ENCODE results near the gene CMTM8.
"Not testable (repeated sequence)": the region's sequence is repeated elsewhere in the genome, so short reads cannot be mapped to it uniquely, and the experiment has no call there.

Gene CMTM8

GRCh38 chr3:32208447-32208846, 30.0 kb upstream of the CMTM8 start:
- Histone ChIP-seq H3K9me3 (ENCODE audit: control insufficient read depth, low read length) (no peaks in the 10 kb centered on the region), H3K9ac (ENCODE audit: low read length) (no peak overlapping the region), H3K4me3 (ENCODE audit: low read length) (no peak overlapping the region), H3K36me3 (ENCODE audit: control insufficient read depth, insufficient read depth, low read length) (no peaks in the 10 kb centered on the region), H3K27me3 (ENCODE audit: control insufficient read depth, insufficient read depth, low read length) (no peaks in the 10 kb centered on the region), H3K4me1 (ENCODE audit: control insufficient read depth, insufficient read depth, low read length) (no peaks in the 10 kb centered on the region)

GRCh38 chr3:32215185-32215584, 23.3 kb upstream of the CMTM8 start:
- Histone ChIP-seq H3K9ac (ENCODE audit: low read length) (no peak overlapping the region), H3K4me3 (ENCODE audit: low read length) (no peak overlapping the region)

GRCh38 chr3:32216172-32216783, 22.2 kb upstream of the CMTM8 start:
- Histone ChIP-seq H3K9me3 (ENCODE audit: control insufficient read depth, low read length) (no peaks in the 10 kb centered on the region), H3K36me3 (ENCODE audit: control insufficient read depth, insufficient read depth, low read length) (no peaks in the 10 kb centered on the region), H3K27me3 (ENCODE audit: control insufficient read depth, insufficient read depth, low read length) (no peaks in the 10 kb centered on the region), H3K9ac (ENCODE audit: low read length) (no peak overlapping the region), H3K4me1 (ENCODE audit: control insufficient read depth, insufficient read depth, low read length) (peaks cover 11% of the 10 kb centered on the region), H3K4me3 (ENCODE audit: low read length) (no peak overlapping the region)

More at GRCh38 chr3:32215185-32215584, 23.3 kb upstream of the CMTM8 start:
- H3K4me1 ChIP-seq (ENCODE audit: control insufficient read depth, insufficient read depth, low read length), result peaks cover 11% of the 10 kb centered on the region
- no peaks in the 10 kb centered on the region for H3K36me3 ChIP-seq (ENCODE audit: control insufficient read depth, insufficient read depth, low read length)
- H3K9me3 ChIP-seq (ENCODE audit: control insufficient read depth, low read length), result no peaks in the 10 kb centered on the region
- no peaks in the 10 kb centered on the region for H3K27me3 ChIP-seq (ENCODE audit: control insufficient read depth, insufficient read depth, low read length)

- Histone ChIP-seq H3K36me3 (ENCODE audit: control insufficient read depth, insufficient read depth, low read length) (no peaks in the 10 kb centered on the region), H3K4me1 (ENCODE audit: control insufficient read depth, insufficient read depth, low read length) (peaks cover 11% of the 10 kb centered on the region), H3K4me3 (ENCODE audit: low read length) (no peak overlapping the region), H3K9ac (ENCODE audit: low read length) (no peak overlapping the region), H3K9me3 (ENCODE audit: control insufficient read depth, low read length) (no peaks in the 10 kb centered on the region), H3K27me3 (ENCODE audit: control insufficient read depth, insufficient read depth, low read length) (no peaks in the 10 kb centered on the region)
These were observed 21.1 kb upstream of the CMTM8 start for GRCh38 chr3:32217339-32217738.

- Histone ChIP-seq H3K9me3 (ENCODE audit: control insufficient read depth, low read length) (no peaks in the 10 kb centered on the region), H3K4me1 (ENCODE audit: control insufficient read depth, insufficient read depth, low read length) (peaks cover 11% of the 10 kb centered on the region), H3K4me3 (ENCODE audit: low read length) (no peak overlapping the region), H3K9ac (ENCODE audit: low read length) (no peak overlapping the region), H3K27me3 (ENCODE audit: control insufficient read depth, insufficient read depth, low read length) (peaks cover 10% of the 10 kb centered on the region), H3K36me3 (ENCODE audit: control insufficient read depth, insufficient read depth, low read length) (no peaks in the 10 kb centered on the region)
These were observed 18.9 kb upstream of the CMTM8 start for GRCh38 chr3:32219537-32219936.

GRCh38 chr3:32220006-32220405, 18.5 kb upstream of the CMTM8 start:
- no peak overlapping the region for H3K9ac ChIP-seq (ENCODE audit: low read length)
- H3K36me3 ChIP-seq (ENCODE audit: control insufficient read depth, insufficient read depth, low read length), result no peaks in the 10 kb centered on the region
- peaks cover 10% of the 10 kb centered on the region for H3K27me3 ChIP-seq (ENCODE audit: control insufficient read depth, insufficient read depth, low read length)
- H3K4me3 ChIP-seq (ENCODE audit: low read length), result no peak overlapping the region
- no peaks in the 10 kb centered on the region for H3K9me3 ChIP-seq (ENCODE audit: control insufficient read depth, low read length)
- H3K4me1 ChIP-seq (ENCODE audit: control insufficient read depth, insufficient read depth, low read length), result peaks cover 11% of the 10 kb centered on the region

GRCh38 chr3:32222950-32223349, 15.5 kb upstream of the CMTM8 start:
- Histone ChIP-seq H3K36me3 (ENCODE audit: control insufficient read depth, insufficient read depth, low read length) (no peaks in the 10 kb centered on the region), H3K9ac (ENCODE audit: low read length) (no peak overlapping the region), H3K9me3 (ENCODE audit: control insufficient read depth, low read length) (no peaks in the 10 kb centered on the region), H3K27me3 (ENCODE audit: control insufficient read depth, insufficient read depth, low read length) (peaks cover 10% of the 10 kb centered on the region), H3K4me3 (ENCODE audit: low read length) (no peak overlapping the region), H3K4me1 (ENCODE audit: control insufficient read depth, insufficient read depth, low read length) (no peaks in the 10 kb centered on the region)

- Histone ChIP-seq H3K9me3 (ENCODE audit: control insufficient read depth, low read length) (no peaks in the 10 kb centered on the region), H3K36me3 (ENCODE audit: control insufficient read depth, insufficient read depth, low read length) (no peaks in the 10 kb centered on the region), H3K27me3 (ENCODE audit: control insufficient read depth, insufficient read depth, low read length) (peaks cover 10% of the 10 kb centered on the region), H3K4me3 (ENCODE audit: low read length) (no peak overlapping the region), H3K9ac (ENCODE audit: low read length) (no peak overlapping the region), H3K4me1 (ENCODE audit: control insufficient read depth, insufficient read depth, low read length) (no peaks in the 10 kb centered on the region)
These were observed 14.4 kb upstream of the CMTM8 start for GRCh38 chr3:32224016-32224516.

- Histone ChIP-seq H3K4me3 (ENCODE audit: low read length) (no peak overlapping the region), H3K9me3 (ENCODE audit: control insufficient read depth, low read length) (no peaks in the 10 kb centered on the region), H3K9ac (ENCODE audit: low read length) (no peak overlapping the region), H3K4me1 (ENCODE audit: control insufficient read depth, insufficient read depth, low read length) (no peaks in the 10 kb centered on the region), H3K27me3 (ENCODE audit: control insufficient read depth, insufficient read depth, low read length) (peaks cover 10% of the 10 kb centered on the region), H3K36me3 (ENCODE audit: control insufficient read depth, insufficient read depth, low read length) (no peaks in the 10 kb centered on the region)
These were observed 11.5 kb upstream of the CMTM8 start for GRCh38 chr3:32226875-32227500.

- H3K9ac ChIP-seq (ENCODE audit: low read length); H3K9me3 ChIP-seq (ENCODE audit: control insufficient read depth, low read length); H3K27me3 ChIP-seq (ENCODE audit: control insufficient read depth, insufficient read depth, low read length); H3K4me3 ChIP-seq (ENCODE audit: low read length); H3K36me3 ChIP-seq (ENCODE audit: control insufficient read depth, insufficient read depth, low read length); H3K4me1 ChIP-seq (ENCODE audit: control insufficient read depth, insufficient read depth, low read length): not testable (repeated sequence)
These were observed 9.7 kb upstream of the CMTM8 start for GRCh38 chr3:32228743-32229142.

GRCh38 chr3:32229565-32229964, 8.9 kb upstream of the CMTM8 start:
- no peaks in the 10 kb centered on the region for H3K9me3 ChIP-seq (ENCODE audit: control insufficient read depth, low read length)
- no peak overlapping the region for H3K9ac ChIP-seq (ENCODE audit: low read length)
- H3K4me3 ChIP-seq (ENCODE audit: low read length), result no peak overlapping the region
- no peaks in the 10 kb centered on the region for H3K36me3 ChIP-seq (ENCODE audit: control insufficient read depth, insufficient read depth, low read length)
- no peaks in the 10 kb centered on the region for H3K27me3 ChIP-seq (ENCODE audit: control insufficient read depth, insufficient read depth, low read length)
- H3K4me1 ChIP-seq (ENCODE audit: control insufficient read depth, insufficient read depth, low read length), result no peaks in the 10 kb centered on the region

GRCh38 chr3:32236377-32236776, 2.1 kb upstream of the CMTM8 start:
- Histone ChIP-seq H3K27me3 (ENCODE audit: control insufficient read depth, insufficient read depth, low read length) (no peaks in the 10 kb centered on the region), H3K4me1 (ENCODE audit: control insufficient read depth, insufficient read depth, low read length) (peaks cover 13% of the 10 kb centered on the region), H3K9me3 (ENCODE audit: control insufficient read depth, low read length) (no peaks in the 10 kb centered on the region), H3K36me3 (ENCODE audit: control insufficient read depth, insufficient read depth, low read length) (no peaks in the 10 kb centered on the region), H3K9ac (ENCODE audit: low read length) (no peak overlapping the region), H3K4me3 (ENCODE audit: low read length) (no peak overlapping the region)

Data from mucosa of stomach (tissue), 1 donor.